ENCODE data around the gene OR4D11. TPM values are rescaled to one million over a fixed set of nuclear protein-coding genes. Genes with fewer than 3 reads are reported as not detected.
A peak's percentile ranks its signal among the peaks of the same experiment; 100 is the strongest.

Gene OR4D11
- total and polyA plus RNA-seq, 9 of the 15 experiments (the other 6 are each of a cell fraction or from before 2014, with no cell fraction given) = not detected

DNA sequence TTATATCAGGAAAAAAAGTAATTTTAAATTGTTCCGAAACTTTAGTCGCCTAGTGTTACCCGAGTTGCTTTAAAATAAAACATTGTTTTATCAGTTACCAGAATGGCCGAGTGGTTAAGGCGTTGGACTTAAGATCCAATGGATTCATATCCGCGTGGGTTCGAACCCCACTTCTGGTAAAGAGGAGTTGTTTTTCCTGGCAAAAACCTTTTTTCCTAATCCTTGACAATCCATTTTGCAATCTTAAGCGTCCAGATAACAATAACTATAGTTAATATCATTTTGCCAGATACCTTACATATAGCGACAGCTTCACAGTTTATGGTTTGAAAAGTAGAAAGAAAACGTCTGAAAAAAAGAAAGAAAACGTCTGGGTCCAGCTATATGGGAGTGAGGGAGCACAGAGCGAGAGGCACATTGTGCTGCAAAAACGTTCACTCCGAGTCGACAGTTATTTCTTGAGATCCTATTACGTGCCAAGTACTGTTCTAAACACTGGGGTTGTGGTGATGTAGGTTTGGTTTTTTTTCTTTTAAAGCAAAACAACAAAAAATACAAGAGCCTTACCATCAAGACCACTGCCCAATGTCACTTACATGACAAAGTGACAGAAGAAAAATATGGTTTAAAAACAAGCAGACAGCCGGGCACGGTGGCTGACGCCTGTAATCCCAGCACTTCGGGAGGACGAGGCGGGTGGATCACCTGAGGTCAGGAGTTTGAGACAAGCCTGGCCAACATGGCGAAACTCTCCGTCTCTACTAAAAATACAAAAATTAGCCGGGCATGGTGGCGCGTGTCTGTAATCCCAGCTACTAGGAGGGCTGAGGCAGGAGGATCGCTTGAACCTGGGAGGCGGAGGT is 48.5 kb downstream of the OR4D11 start (continued):
- TF ChIP-seq LEF1 (IDR thresholded peaks at IDR 0.05) (no peak), LARP7 (IDR thresholded peaks at IDR 0.05) (no peak; the same call in 1 of the 2 replicates), NFE2 (IDR thresholded peaks at IDR 0.05; ENCODE audit: low read depth) (no peak), KAT2B (IDR thresholded peaks at IDR 0.05; ENCODE audit: low read depth, low read length) (no peak), ZNF174 (CRISPR knock-in tag; IDR thresholded peaks at IDR 0.05) (no peak), POLR2B (IDR thresholded peaks at IDR 0.05; ENCODE audit: low read depth, partially characterized antibody) (no peak), SRSF9 (IDR thresholded peaks at IDR 0.05; ENCODE audit: borderline replicate concordance, low read depth, low read length) (no peak), ZNF384 (IDR thresholded peaks at IDR 0.05; ENCODE audit: low read depth, low read length) (peak; percentile 40; the same call in 1 of the 2 replicates), HNRNPLL (IDR thresholded peaks at IDR 0.05; ENCODE audit: low read depth, low read length, poor library complexity, severe bottlenecking) (no peak)
- TF ChIP-seq, protein P1, sequence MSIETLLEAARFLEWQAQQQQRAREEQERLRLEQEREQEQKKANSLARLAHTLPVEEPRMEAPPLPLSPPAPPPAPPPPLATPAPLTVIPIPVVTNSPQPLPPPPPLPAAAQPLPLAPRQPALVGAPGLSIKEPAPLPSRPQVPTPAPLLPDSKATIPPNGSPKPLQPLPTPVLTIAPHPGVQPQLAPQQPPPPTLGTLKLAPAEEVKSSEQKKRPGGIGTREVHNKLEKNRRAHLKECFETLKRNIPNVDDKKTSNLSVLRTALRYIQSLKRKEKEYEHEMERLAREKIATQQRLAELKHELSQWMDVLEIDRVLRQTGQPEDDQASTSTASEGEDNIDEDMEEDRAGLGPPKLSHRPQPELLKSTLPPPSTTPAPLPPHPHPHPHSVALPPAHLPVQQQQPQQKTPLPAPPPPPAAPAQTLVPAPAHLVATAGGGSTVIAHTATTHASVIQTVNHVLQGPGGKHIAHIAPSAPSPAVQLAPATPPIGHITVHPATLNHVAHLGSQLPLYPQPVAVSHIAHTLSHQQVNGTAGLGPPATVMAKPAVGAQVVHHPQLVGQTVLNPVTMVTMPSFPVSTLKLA (conservative IDR thresholded peaks at IDR 0.05) = 0 out of 4 replicates have a peak, but pooled peaks of 1 of the 2 experiments have one; percentile 5
- TF ChIP-seq, protein P2, sequence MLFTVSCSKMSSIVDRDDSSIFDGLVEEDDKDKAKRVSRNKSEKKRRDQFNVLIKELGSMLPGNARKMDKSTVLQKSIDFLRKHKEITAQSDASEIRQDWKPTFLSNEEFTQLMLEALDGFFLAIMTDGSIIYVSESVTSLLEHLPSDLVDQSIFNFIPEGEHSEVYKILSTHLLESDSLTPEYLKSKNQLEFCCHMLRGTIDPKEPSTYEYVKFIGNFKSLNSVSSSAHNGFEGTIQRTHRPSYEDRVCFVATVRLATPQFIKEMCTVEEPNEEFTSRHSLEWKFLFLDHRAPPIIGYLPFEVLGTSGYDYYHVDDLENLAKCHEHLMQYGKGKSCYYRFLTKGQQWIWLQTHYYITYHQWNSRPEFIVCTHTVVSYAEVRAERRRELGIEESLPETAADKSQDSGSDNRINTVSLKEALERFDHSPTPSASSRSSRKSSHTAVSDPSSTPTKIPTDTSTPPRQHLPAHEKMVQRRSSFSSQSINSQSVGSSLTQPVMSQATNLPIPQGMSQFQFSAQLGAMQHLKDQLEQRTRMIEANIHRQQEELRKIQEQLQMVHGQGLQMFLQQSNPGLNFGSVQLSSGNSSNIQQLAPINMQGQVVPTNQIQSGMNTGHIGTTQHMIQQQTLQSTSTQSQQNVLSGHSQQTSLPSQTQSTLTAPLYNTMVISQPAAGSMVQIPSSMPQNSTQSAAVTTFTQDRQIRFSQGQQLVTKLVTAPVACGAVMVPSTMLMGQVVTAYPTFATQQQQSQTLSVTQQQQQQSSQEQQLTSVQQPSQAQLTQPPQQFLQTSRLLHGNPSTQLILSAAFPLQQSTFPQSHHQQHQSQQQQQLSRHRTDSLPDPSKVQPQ (CRISPR knock-in tag; IDR thresholded peaks at IDR 0.05; ENCODE audit: borderline replicate concordance) = no peak
- TF ChIP-seq, protein P3, sequence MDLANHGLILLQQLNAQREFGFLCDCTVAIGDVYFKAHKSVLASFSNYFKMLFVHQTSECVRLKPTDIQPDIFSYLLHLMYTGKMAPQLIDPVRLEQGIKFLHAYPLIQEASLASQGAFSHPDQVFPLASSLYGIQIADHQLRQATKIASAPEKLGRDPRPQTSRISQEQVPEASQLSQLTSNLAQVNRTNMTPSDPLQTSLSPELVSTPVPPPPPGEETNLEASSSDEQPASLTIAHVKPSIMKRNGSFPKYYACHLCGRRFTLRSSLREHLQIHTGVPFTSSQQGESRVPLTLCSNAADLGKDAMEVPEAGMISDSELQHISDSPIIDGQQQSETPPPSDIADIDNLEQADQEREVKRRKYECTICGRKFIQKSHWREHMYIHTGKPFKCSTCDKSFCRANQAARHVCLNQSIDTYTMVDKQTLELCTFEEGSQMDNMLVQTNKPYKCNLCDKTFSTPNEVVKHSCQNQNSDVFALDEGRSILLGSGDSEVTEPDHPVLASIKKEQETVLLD (IDR thresholded peaks at IDR 0.05) = 0 out of 2 replicates have a peak, but pooled peaks have one; percentile 38
- TF ChIP-seq, protein P4, sequence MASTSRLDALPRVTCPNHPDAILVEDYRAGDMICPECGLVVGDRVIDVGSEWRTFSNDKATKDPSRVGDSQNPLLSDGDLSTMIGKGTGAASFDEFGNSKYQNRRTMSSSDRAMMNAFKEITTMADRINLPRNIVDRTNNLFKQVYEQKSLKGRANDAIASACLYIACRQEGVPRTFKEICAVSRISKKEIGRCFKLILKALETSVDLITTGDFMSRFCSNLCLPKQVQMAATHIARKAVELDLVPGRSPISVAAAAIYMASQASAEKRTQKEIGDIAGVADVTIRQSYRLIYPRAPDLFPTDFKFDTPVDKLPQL (IDR thresholded peaks at IDR 0.05; ENCODE audit: extremely low read depth, insufficient read length) = no peak
- TF ChIP-seq, protein P5, sequence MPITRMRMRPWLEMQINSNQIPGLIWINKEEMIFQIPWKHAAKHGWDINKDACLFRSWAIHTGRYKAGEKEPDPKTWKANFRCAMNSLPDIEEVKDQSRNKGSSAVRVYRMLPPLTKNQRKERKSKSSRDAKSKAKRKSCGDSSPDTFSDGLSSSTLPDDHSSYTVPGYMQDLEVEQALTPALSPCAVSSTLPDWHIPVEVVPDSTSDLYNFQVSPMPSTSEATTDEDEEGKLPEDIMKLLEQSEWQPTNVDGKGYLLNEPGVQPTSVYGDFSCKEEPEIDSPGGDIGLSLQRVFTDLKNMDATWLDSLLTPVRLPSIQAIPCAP (CRISPR knock-in tag; IDR thresholded peaks at IDR 0.05; ENCODE audit: borderline replicate concordance) = no peak
- TF ChIP-seq, protein P6, sequence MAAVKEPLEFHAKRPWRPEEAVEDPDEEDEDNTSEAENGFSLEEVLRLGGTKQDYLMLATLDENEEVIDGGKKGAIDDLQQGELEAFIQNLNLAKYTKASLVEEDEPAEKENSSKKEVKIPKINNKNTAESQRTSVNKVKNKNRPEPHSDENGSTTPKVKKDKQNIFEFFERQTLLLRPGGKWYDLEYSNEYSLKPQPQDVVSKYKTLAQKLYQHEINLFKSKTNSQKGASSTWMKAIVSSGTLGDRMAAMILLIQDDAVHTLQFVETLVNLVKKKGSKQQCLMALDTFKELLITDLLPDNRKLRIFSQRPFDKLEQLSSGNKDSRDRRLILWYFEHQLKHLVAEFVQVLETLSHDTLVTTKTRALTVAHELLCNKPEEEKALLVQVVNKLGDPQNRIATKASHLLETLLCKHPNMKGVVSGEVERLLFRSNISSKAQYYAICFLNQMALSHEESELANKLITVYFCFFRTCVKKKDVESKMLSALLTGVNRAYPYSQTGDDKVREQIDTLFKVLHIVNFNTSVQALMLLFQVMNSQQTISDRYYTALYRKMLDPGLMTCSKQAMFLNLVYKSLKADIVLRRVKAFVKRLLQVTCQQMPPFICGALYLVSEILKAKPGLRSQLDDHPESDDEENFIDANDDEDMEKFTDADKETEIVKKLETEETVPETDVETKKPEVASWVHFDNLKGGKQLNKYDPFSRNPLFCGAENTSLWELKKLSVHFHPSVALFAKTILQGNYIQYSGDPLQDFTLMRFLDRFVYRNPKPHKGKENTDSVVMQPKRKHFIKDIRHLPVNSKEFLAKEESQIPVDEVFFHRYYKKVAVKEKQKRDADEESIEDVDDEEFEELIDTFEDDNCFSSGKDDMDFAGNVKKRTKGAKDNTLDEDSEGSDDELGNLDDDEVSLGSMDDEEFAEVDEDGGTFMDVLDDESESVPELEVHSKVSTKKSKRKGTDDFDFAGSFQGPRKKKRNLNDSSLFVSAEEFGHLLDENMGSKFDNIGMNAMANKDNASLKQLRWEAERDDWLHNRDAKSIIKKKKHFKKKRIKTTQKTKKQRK (IDR thresholded peaks at IDR 0.05; ENCODE audit: borderline replicate concordance, low read depth, low read length) = no peak

Measured in K562 (cell line).